Measurements from ENCODE around the gene CD74. TPM values are rescaled to one million over a fixed set of nuclear protein-coding genes. Genes with fewer than 3 reads are reported as not detected.

CD74 gene
- total and polyA plus RNA-seq, 2 of the 8 experiments (the other 6 are each of a cell fraction or from before 2014, with no cell fraction given), result 45.9 to 61.0 TPM

DNA sequence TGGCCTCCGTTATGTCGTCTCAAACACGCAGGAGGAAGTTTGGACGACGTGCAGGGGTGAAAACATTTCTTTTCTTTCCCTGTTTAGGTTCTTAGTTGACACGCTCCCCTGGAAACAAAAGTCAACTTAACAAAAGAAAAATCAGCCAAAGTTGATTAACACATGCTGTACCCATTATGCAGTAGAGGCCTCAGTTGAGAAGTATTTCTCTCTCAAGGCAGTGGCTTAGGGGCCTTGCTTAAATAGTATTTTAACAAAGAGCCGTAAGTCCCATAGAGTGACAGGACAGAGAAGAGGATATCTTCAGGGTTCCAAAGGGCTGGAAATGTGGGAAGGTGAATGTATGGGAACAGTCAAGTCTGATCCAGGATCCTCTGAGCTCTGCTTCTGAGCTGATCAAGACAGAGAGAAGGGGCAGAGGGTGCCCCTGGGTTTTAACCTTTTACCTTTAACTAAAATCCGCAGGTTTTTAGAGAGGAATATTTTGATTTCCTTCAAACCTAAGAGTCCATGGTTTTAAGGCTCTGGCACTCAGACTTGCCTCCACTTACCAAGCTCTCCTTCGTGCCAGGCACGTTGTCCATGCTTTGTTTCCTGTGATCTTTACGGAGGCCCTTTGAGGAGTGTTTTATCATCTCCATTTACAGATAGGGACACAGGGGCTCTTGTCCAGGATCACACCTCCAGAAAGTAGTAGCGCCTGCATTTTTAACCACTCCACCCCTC lies 629 bp upstream of the CD74 start:
- peaks cover 8 to 24% (median 13%) of the 10 kb centered on the region in 4 experiments for H3K4me1 ChIP-seq (replicated peaks in 1 of 4; ENCODE audit: control insufficient read depth in 3 of 4, insufficient read depth in 4 of 4, low read length in 3 of 4)
- H2AFZ ChIP-seq (ENCODE audit: low read length), result peak overlapping the region; percentile 100
- DNase-seq (ENCODE audit: low read depth in 1 of 2, low spot score in 2 of 2) (no peak), FAIRE-seq (no peak)
- H3K4ac ChIP-seq (replicated peaks; ENCODE audit: insufficient read length, low read depth, low read length), result no peak overlapping the region
- H2AK5ac ChIP-seq (ENCODE audit: low read depth, low read length), result no peak overlapping the region
- H4K91ac ChIP-seq (replicated peaks; ENCODE audit: insufficient read length, low read length), result no peak overlapping the region
- peak overlapping the region in 1 of 4 experiments; percentile 38; a peak in 2 of 7 replicates for H3K9ac ChIP-seq (replicated peaks in 1 of 4; ENCODE audit: extremely low read depth in 1 of 4, low read depth in 3 of 4, low read length in 3 of 4)
- H3K27ac ChIP-seq (ENCODE audit: low read depth, low read length), result no peak overlapping the region
- no peaks in the 10 kb centered on the region for H3K36me3 ChIP-seq (ENCODE audit: control insufficient read depth in 2 of 4, insufficient read depth in 4 of 4, low read length in 3 of 4)
- H3K79me1 ChIP-seq (ENCODE audit: low read depth, low read length), result no peaks in the 10 kb centered on the region; the same call in 1 of the 2 replicates
- peak overlapping the region in 3 of 4 experiments; percentile 29 to 56 (median 52); a peak in 5 of 8 replicates for H3K4me3 ChIP-seq (ENCODE audit: extremely low read depth in 1 of 4, insufficient read depth in 2 of 4, low read depth in 3 of 4, low read length in 4 of 4)
- peaks cover 3% of the 10 kb centered on the region for H3K23me2 ChIP-seq (ENCODE audit: low read depth, low read length)
- H3K23ac ChIP-seq (ENCODE audit: insufficient read length), result no peak overlapping the region
- H3K18ac ChIP-seq (ENCODE audit: extremely low read depth, low read length), result peak overlapping the region; percentile 56
- no peak overlapping the region for H2BK20ac ChIP-seq (ENCODE audit: low read length)
- CTCF ChIA-PET (ENCODE audit: partially characterized antibody), result interaction anchor here (0.7 to 4.4 kb wide), 6 partner anchors 13 to 29 kb away, joined by 3 to 43 read pairs (median 4); no protein-coding TSS in a partner anchor
- no peaks in the 10 kb centered on the region for H3K27me3 ChIP-seq (replicated peaks in 1 of 4; ENCODE audit: control insufficient read depth in 3 of 4, extremely low read depth in 1 of 4, insufficient read depth in 3 of 4, low read length in 3 of 4)
- no peak overlapping the region for H2BK120ac ChIP-seq (replicated peaks; ENCODE audit: low read depth, low read length)
- H4K5ac ChIP-seq (ENCODE audit: insufficient read length, low read depth, low read length), result no peak overlapping the region
- no peaks in the 10 kb centered on the region for H3K79me2 ChIP-seq (ENCODE audit: control insufficient read depth in 1 of 2, insufficient read depth in 2 of 2, low read length in 2 of 2)
- 0 out of 2 replicates have a peak overlapping the region, but pooled peaks have one; percentile 8 for H2BK15ac ChIP-seq (ENCODE audit: low read length)
- POLR2A ChIA-PET (ENCODE audit: partially characterized antibody), result interaction anchor here (0.7 to 4.8 kb wide), 16 partner anchors 8 to 36 kb away, joined by 3 to 30 read pairs (median 4); partner anchors contain the start of gene RPS14
- H4K20me1 ChIP-seq (replicated peaks in 1 of 2; ENCODE audit: control insufficient read depth in 1 of 2, insufficient read depth in 2 of 2, low read length in 2 of 2), result no peaks in the 10 kb centered on the region
- H4K8ac ChIP-seq (ENCODE audit: extremely low read depth, insufficient read depth, low read length), result no peak overlapping the region
- peak overlapping the region; percentile 65 to 75 for H3K4me2 ChIP-seq (ENCODE audit: insufficient read depth in 1 of 2, low read depth in 2 of 2, low read length in 2 of 2)
- WGBS, 2 experiments (ENCODE audit: extremely low coverage in 1 of 2, insufficient coverage in 1 of 2, insufficient read length in 1 of 2, insufficient replicate concordance in 2 of 2, low coverage in 1 of 2, low lambda C conversion rate in 2 of 2, missing lambda C conversion rate in 1 of 2), result 81% methylated on average over 12 of the region's 12 CpGs; no CpG with 5 or more reads in 1 of the 2 experiments
- H2BK5ac ChIP-seq (ENCODE audit: low read depth, low read length), result no peak overlapping the region
- H2BK12ac ChIP-seq (ENCODE audit: low read depth, low read length), result no peak overlapping the region
- no peaks in the 10 kb centered on the region for H3K9me3 ChIP-seq (ENCODE audit: insufficient read depth in 2 of 2, low read depth in 1 of 2, low read length in 1 of 2)
- no peak overlapping the region for H3K14ac ChIP-seq (ENCODE audit: insufficient read length)
- no peak overlapping the region for H3K56ac ChIP-seq (replicated peaks; ENCODE audit: insufficient read length, low read depth, low read length)
- TF ChIP-seq SP2 (IDR thresholded peaks at IDR 0.05; ENCODE audit: low read length), result no peak
- TF ChIP-seq SP4 (IDR thresholded peaks at IDR 0.05; ENCODE audit: low read length), result no peak
- TF ChIP-seq EGR1 (IDR thresholded peaks at IDR 0.05; ENCODE audit: borderline replicate concordance, low read depth, low read length), result no peak
- TF ChIP-seq NANOG (IDR thresholded peaks at IDR 0.05; ENCODE audit: insufficient read depth, low read depth, low read length, poor library complexity, severe bottlenecking), result no peak
- TF ChIP-seq, protein P1, sequence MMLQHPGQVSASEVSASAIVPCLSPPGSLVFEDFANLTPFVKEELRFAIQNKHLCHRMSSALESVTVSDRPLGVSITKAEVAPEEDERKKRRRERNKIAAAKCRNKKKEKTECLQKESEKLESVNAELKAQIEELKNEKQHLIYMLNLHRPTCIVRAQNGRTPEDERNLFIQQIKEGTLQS (IDR thresholded peaks at IDR 0.05; ENCODE audit: insufficient read depth, low read depth, low read length), result no peak
- no peak for TF ChIP-seq TAF7 (optimal IDR thresholded peaks at IDR 0.05; ENCODE audit: borderline replicate concordance, low read depth, low read length)
- no peak for TF ChIP-seq POLR2AphosphoS5 (IDR thresholded peaks at IDR 0.05; ENCODE audit: low read depth, low read length)
- no peak for TF ChIP-seq EZH2 (IDR thresholded peaks at IDR 0.05; ENCODE audit: low read depth, low read length, severe bottlenecking)
- no peak for TF ChIP-seq JUN (IDR thresholded peaks at IDR 0.05; ENCODE audit: low read depth, low read length)
- no peak for TF ChIP-seq ZNF274 (IDR thresholded peaks at IDR 0.05; ENCODE audit: borderline replicate concordance, extremely low read depth, low read length)
- no peak for TF ChIP-seq EP300 (IDR thresholded peaks at IDR 0.05; ENCODE audit: borderline replicate concordance in 1 of 2, low read depth in 2 of 2, low read length in 2 of 2)
